ENCODE measurements around the gene FZD8.

DNA sequence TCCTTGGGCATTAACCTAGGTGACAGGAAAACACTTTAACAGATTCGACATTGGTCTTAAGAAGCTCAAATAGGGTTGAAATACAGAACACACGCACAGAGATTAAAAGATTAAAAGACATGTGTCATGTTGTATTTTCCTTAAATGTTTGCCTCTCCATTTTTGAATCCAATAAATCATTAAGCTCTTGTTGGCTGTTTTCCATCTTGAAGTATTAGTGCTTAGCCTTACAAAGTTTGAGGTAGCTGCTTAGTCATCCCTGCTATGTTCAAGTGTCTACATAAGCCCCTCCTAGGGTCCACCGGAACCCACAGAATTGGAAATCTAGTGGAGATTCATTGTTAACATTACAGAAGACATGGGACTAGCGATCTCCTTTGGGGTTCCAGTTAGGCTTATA is 49.7 kb downstream of the FZD8 start:
- TF ChIP-seq CTCF (tag by site-specific recombination; IDR thresholded peaks at IDR 0.05) (no peak), ZSCAN5A (tag by site-specific recombination; IDR thresholded peaks at IDR 0.05) (no peak), ZNF175 (tag by site-specific recombination; IDR thresholded peaks at IDR 0.05) (no peak), ZNF629 (tag by site-specific recombination; IDR thresholded peaks at IDR 0.05) (no peak), BCL11A (tag by site-specific recombination; IDR thresholded peaks at IDR 0.05; ENCODE audit: low read depth) (no peak), ZNF558 (tag by site-specific recombination; IDR thresholded peaks at IDR 0.05) (no peak)
